NB4 (cell line): Measurements from ENCODE around the gene L2HGDH.
A peak's percentile ranks its signal among the peaks of the same experiment; 100 is the strongest.

Source experiments
- DNase-seq: peaks from one replicate; pipeline ENCODE4 v3.0.0; 2010; ENCODE audit warnings: low read depth
- H3K4me3 ChIP-seq: one replicate; pipeline ENCODE4 v1.5.1; 2011; ENCODE audit warnings: mild to moderate bottlenecking, low read depth, low read length, moderate library complexity
- CTCF ChIP-seq: IDR thresholded peaks from one replicate; pipeline ENCODE4 v1.5.1; 2012; ENCODE audit warnings: low read depth, low read length
- MAX ChIP-seq: IDR thresholded peaks from 2 replicates; pipeline ENCODE4 v1.6.1; 2011; ENCODE audit warnings: low read depth, low read length
- MYC ChIP-seq: IDR thresholded peaks from 2 replicates; pipeline ENCODE4 v1.6.1; 2011; ENCODE audit warnings: low read depth, low read length
- POLR2A ChIP-seq: IDR thresholded peaks from 2 replicates; pipeline ENCODE4 v1.6.1; 2011; ENCODE audit warnings: mild to moderate bottlenecking; ENCODE audit not compliant: insufficient read length; ENCODE audit errors: extremely low read depth

L2HGDH gene

GRCh38 chr14:50350975-50351374, 38.9 kb upstream of the L2HGDH start:
- TF ChIP-seq CTCF = no peak
- TF ChIP-seq MAX = no peak
- no peak for TF ChIP-seq POLR2A
- peak; percentile 14 for DNase-seq
- H3K4me3 ChIP-seq = no peak overlapping the region

- DNase-seq = no peak
- TF ChIP-seq CTCF (no peak), POLR2A (no peak), MAX (no peak), MYC (no peak)
- H3K4me3 ChIP-seq = no peak overlapping the region
Observed at GRCh38 chr14:50348933-50349332, 36.9 kb upstream of the L2HGDH start.

- DNase-seq = peak; percentile 26
Observed at GRCh38 chr14:50347521-50347920, 35.5 kb upstream of the L2HGDH start.

GRCh38 chr14:50345846-50346422, 33.9 kb upstream of the L2HGDH start:
- no peak overlapping the region for H3K4me3 ChIP-seq
- no peak for TF ChIP-seq MYC
- no peak for TF ChIP-seq CTCF
- TF ChIP-seq POLR2A = no peak
- TF ChIP-seq MAX = no peak
- no peak for DNase-seq

More at GRCh38 chr14:50347521-50347920, 35.5 kb upstream of the L2HGDH start:
- TF ChIP-seq MAX (no peak), CTCF (no peak), MYC (no peak), POLR2A (no peak)
- no peak overlapping the region for H3K4me3 ChIP-seq

- H3K4me3 ChIP-seq = no peak overlapping the region
- TF ChIP-seq MYC (no peak), CTCF (no peak), POLR2A (no peak), MAX (no peak)
- no peak for DNase-seq
Observed at GRCh38 chr14:50344876-50345563, 33.0 kb upstream of the L2HGDH start.
